Measurements from ENCODE around the gene PARP6. TPM values are rescaled to one million over a fixed set of nuclear protein-coding genes. Genes with fewer than 3 reads are reported as not detected.

Gene PARP6
- total and polyA plus RNA-seq, 2 of the 8 experiments (the other 6 are each of a cell fraction or from before 2014, with no cell fraction given), result 39.8 to 45.3 TPM

DNA sequence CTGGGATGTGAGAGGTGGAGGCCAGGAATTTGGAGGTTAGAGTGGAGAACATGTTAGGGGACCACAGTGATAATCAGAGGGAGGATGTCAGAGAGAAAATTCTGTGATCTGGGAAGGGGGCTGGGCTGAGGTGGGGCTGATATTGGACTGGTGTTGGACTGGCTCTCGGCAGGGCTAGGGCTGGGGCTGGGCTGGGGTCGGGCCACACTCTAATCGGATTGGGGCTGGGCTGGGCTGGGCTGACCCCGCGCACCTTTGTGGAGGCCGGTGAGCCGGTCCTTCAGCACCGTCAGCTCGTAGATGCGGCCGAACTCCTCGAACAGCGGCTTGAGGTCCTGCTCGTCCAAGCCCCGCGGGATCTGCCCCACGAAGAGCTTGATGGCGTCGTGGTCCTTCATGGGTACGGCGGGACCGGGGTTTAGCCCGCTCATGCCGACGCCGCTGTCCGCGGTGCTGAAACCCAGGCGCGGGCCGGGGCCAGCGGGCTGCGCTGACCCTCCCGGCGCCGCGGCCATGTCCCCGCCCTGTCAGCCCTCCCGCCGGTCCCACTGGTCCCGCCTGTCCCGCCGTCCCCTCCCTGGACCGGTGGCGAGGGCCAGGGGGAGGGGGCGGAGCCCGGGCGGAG lies 47.1 kb upstream of the PARP6 start (continued):
- TF ChIP-seq PHF8 (conservative IDR thresholded peaks at IDR 0.05; ENCODE audit: low read depth, low read length) (no peak), TEAD4 (IDR thresholded peaks at IDR 0.05; ENCODE audit: low read depth, low read length) (peak; percentile 43; the same call in 1 of the 2 replicates), CBX5 (IDR thresholded peaks at IDR 0.05; ENCODE audit: low read depth, low read length) (no peak), JUND (IDR thresholded peaks at IDR 0.05; ENCODE audit: low read length) (no peak), TCF12 (IDR thresholded peaks at IDR 0.05; ENCODE audit: low read depth, low read length) (no peak), SIN3A (conservative IDR thresholded peaks at IDR 0.05 in 1 of 2, IDR thresholded peaks at IDR 0.05 in 1 of 2; ENCODE audit: low read depth in 1 of 2, low read length in 2 of 2) (peak; percentile 83 to 89; a peak in 2 of 4 replicates), ZNF274 (IDR thresholded peaks at IDR 0.05; ENCODE audit: borderline replicate concordance, extremely low read depth, low read length) (no peak), FOSL1 (IDR thresholded peaks at IDR 0.05; ENCODE audit: insufficient read depth, low read depth, low read length) (no peak), TBP (IDR thresholded peaks at IDR 0.05; ENCODE audit: low read depth, low read length) (no peak), HDAC6 (IDR thresholded peaks at IDR 0.05; ENCODE audit: low read depth, low read length) (no peak), KDM4A (IDR thresholded peaks at IDR 0.05; ENCODE audit: low read depth, low read length, severe bottlenecking) (peak; percentile 19), ASH2L (IDR thresholded peaks at IDR 0.05; ENCODE audit: low read length) (no peak), BACH1 (IDR thresholded peaks at IDR 0.05; ENCODE audit: low read length) (peak; percentile 73; the same call in 1 of the 2 replicates), YY1 (IDR thresholded peaks at IDR 0.05; ENCODE audit: low read depth, low read length) (peak; percentile 60; the same call in 1 of the 2 replicates)
- TF ChIP-seq, protein P1, sequence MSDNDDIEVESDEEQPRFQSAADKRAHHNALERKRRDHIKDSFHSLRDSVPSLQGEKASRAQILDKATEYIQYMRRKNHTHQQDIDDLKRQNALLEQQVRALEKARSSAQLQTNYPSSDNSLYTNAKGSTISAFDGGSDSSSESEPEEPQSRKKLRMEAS (IDR thresholded peaks at IDR 0.05), result peak; percentile 98

Data from H1 (cell line).